GM12878 (cell line): ENCODE measurements around the gene AKAP7. TPM values are rescaled to one million over a fixed set of nuclear protein-coding genes. Genes with fewer than 3 reads are reported as not detected.

Experiments used
- ATAC-seq: fragments of 200-7000 bp; cut with Tn5 transposase; 3 replicates; pipeline ENCODE4 v1.9.1; 2020; ENCODE audit warnings: mild to moderate bottlenecking, moderate library complexity
- BruUV-seq: library from RNA; stranded (reverse); fragments of 400-500 nt; replicated peaks from 2 replicates; lab custom pipeline; 2021; lab: Mats Ljungman, UMichigan
- CTCF ChIA-PET: fragments of 300-600 bp; sonication (Branson Sonifier 250); formaldehyde crosslinking; extraction: SDS; loops from one replicate; lab custom pipeline; 2021; ENCODE audit warnings: inconsistent platforms; lab: Yijun Ruan, JAX
- POLR2A ChIA-PET: fragments of 350-600 bp; formaldehyde crosslinking; extraction: SDS; loops from one replicate; lab custom pipeline; 2021; ENCODE audit warnings: inconsistent platforms; lab: Charles Lee
- RAD21 ChIA-PET: fragments of 300-600 bp; sonication (Branson Sonifier 250); formaldehyde crosslinking; loops from one replicate; lab custom pipeline; 2023; ENCODE audit warnings: antibody characterized with exemption; ENCODE audit not compliant: unreplicated experiment; lab: Charles Lee
- SMC1A ChIA-PET: fragments of 300-600 bp; sonication (Branson Sonifier 250); formaldehyde crosslinking; loops from one replicate; lab custom pipeline; 2023; ENCODE audit not compliant: unreplicated experiment, uncharacterized antibody; lab: Charles Lee
- DNase-seq: peaks from one replicate; pipeline ENCODE4 v3.0.0-alpha.2; 2011; ENCODE audit warnings: low read depth, low spot score
- FAIRE-seq: peaks from 3 replicates; lab custom pipeline; 2011; peaks lifted over from hg19 to GRCh38; lab: Jason Lieb, UNC
- H2AFZ ChIP-seq: 2 replicates; pipeline ENCODE4 v1.6.0; 2011; ENCODE audit warnings: low read depth, low read length, control low read depth; ENCODE audit not compliant: control insufficient read depth
- H3K27ac ChIP-seq: 2 replicates; pipeline ENCODE4 v1.5.1; 2011; ENCODE audit warnings: control low read depth; ENCODE audit not compliant: control insufficient read depth, insufficient read depth
- H3K27me3 ChIP-seq, 2 experiments: replicated peaks in 1 of 2; 2 replicates each; pipeline versions ENCODE4 v1.6.0 to v1.6.1; 2011; ENCODE audit warnings: low read length in 1 of 2; ENCODE audit not compliant: control insufficient read depth in 2 of 2, insufficient read depth in 2 of 2
- H3K36me3 ChIP-seq, 2 experiments: 2 replicates each; pipeline ENCODE4 v1.5.1; 2011; ENCODE audit warnings: low read length in 1 of 2; ENCODE audit not compliant: control insufficient read depth in 2 of 2, insufficient read depth in 2 of 2
- H3K4me1 ChIP-seq: 2 replicates; pipeline ENCODE4 v1.6.1; 2011; ENCODE audit warnings: mild to moderate bottlenecking, low read length, moderate library complexity, mixed read lengths; ENCODE audit not compliant: control insufficient read depth, insufficient read depth
- H3K4me2 ChIP-seq: 2 replicates; pipeline ENCODE4 v1.6.0; 2011; ENCODE audit warnings: control low read depth; ENCODE audit not compliant: control insufficient read depth, insufficient read depth
- H3K4me3 ChIP-seq: fragments of 200-600 bp; sonication (generic); 2 replicates; pipeline ENCODE4 v1.5.1; 2016
- H3K79me2 ChIP-seq: 2 replicates; pipeline ENCODE4 v1.6.0; 2011; ENCODE audit warnings: low read length; ENCODE audit not compliant: control insufficient read depth, insufficient read depth
- H3K9ac ChIP-seq: 2 replicates; pipeline ENCODE4 v1.8.0; 2011; ENCODE audit warnings: low read length, control low read depth, mixed read lengths; ENCODE audit not compliant: control insufficient read depth, insufficient read depth
- H3K9me3 ChIP-seq: replicated peaks from 3 replicates; pipeline ENCODE4 v1.5.1; 2011; ENCODE audit warnings: mild to moderate bottlenecking, low read length; ENCODE audit not compliant: control insufficient read depth, insufficient read depth
- H4K20me1 ChIP-seq: 2 replicates; pipeline ENCODE4 v1.6.0; 2011; ENCODE audit not compliant: control insufficient read depth, insufficient read depth
- CTCF ChIP-seq, 3 experiments: IDR thresholded peaks in 2 of 3; conservative IDR thresholded peaks in 1 of 3; 2 replicates each; pipeline ENCODE4 v1.5.1; 2011; ENCODE audit warnings: low read depth in 3 of 3, low read length in 3 of 3, mild to moderate bottlenecking in 3 of 3, control low read depth in 2 of 3, moderate library complexity in 2 of 3, inconsistent platforms in 1 of 3, mixed read lengths in 1 of 3; ENCODE audit not compliant: control insufficient read depth in 2 of 3, insufficient read depth in 1 of 3; ENCODE audit errors: extremely low read depth in 1 of 3
- DPF2 ChIP-seq: fragments of 450-650 bp; IDR thresholded peaks from 2 replicates; pipeline ENCODE4 v1.6.1; 2017; ENCODE audit warnings: mild to moderate bottlenecking
- MEF2B ChIP-seq: fragments of 450-650 bp; IDR thresholded peaks from 2 replicates; pipeline ENCODE4 v1.6.1; 2018; ENCODE audit warnings: mild to moderate bottlenecking, moderate library complexity; ENCODE audit not compliant: partially characterized antibody, poor library complexity, severe bottlenecking
- NFYB ChIP-seq: IDR thresholded peaks from 2 replicates; pipeline ENCODE4 v1.6.1; 2011; ENCODE audit warnings: low read depth, mild to moderate bottlenecking, low read length, improper control_type of control experiment, moderate library complexity; ENCODE audit not compliant: insufficient read depth
- WGBS: methylation state at CpG from one replicate; pipeline ENCODE4 v1.1.6; 2016; ENCODE audit warnings: low lambda C conversion rate; ENCODE audit not compliant: insufficient replicate concordance, insufficient coverage; ENCODE audit errors: missing lambda C conversion rate; 5-methylcytosine and 5-hydroxymethylcytosine counted together
- in situ Hi-C: fragments of 300-500 bp; cut with MboI; formaldehyde crosslinking; loops from 9 replicates; pipeline ENCODE4 v1.14.3; 2018; ENCODE audit warnings: mixed read lengths
- intact Hi-C: fragments of 100-400 bp; cut with micrococcal nuclease; formaldehyde crosslinking; loops from one replicate; pipeline ENCODE4 v1.14.2; 2022; ENCODE audit not compliant: unreplicated experiment
- polyA plus RNA-seq, 11 experiments: library from polyadenylated mRNA; depleted of rRNA in 4 of 11; unstranded in 6 of 11; stranded (reverse) in 5 of 11; fragments of >200 nt; fragmentation: Nextera tagmentation in 4 of 11; fragmentation: Illumina TruSeq in 1 of 11; extraction: Ambion mirVana in 4 of 11; extraction: Trizol in 1 of 11; gene quantifications; 1 replicate in 1 of 11; 2 replicates in 10 of 11; pipeline versions ENCODE4 v1.2.1 to v1.2.3, GENCODE V29; 2011 to 2016; ENCODE audit warnings: inconsistent platforms in 2 of 11, missing spikeins in 2 of 11, low read depth in 1 of 11
- total RNA-seq, 4 experiments: library from RNA; depleted of rRNA in 3 of 4; stranded (reverse); fragments of >200 nt in 3 of 4; fragmentation: Illumina TruSeq in 1 of 4; extraction: Trizol in 1 of 4; gene quantifications; 2 replicates each; pipeline versions ENCODE4 v1.2.1 to v1.2.3, GENCODE V29; 2013 to 2021

The AKAP7 gene
- total and polyA plus RNA-seq, 10 of the 15 experiments (the other 5 are each of a cell fraction or from before 2014, with no cell fraction given) = 0.06 to 0.58 (median 0.28) TPM; not detected in 1

DNA sequence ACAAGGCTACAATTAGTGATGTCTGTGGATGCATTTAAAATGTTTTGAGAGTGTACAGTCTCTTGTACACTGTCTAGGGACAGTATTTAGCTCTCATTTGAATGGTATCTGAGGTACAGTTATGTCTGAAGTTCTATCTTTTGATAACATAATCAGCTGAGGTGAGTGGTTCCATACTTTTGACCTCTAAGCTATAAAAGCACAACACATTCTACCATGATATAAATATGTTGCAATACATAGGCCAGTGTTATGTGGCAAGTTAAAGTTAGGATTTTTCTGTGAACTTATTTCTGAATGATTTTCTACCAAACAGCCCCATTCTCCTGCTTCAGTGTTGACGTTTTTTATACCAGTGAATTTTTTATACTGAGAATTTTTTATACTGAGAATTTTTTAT is 77.6 kb downstream of the AKAP7 start:
- Histone ChIP-seq H3K27me3 (no peaks in the 10 kb centered on the region; a peak in 1 of 4 replicates), H3K4me1 (no peaks in the 10 kb centered on the region), H3K4me2 (no peak overlapping the region), H3K79me2 (no peaks in the 10 kb centered on the region), H3K36me3 (no peaks in the 10 kb centered on the region), H3K27ac (no peak overlapping the region), H2AFZ (no peak overlapping the region), H3K9ac (no peak overlapping the region), H4K20me1 (no peaks in the 10 kb centered on the region), H3K4me3 (no peak overlapping the region), H3K9me3 (no peaks in the 10 kb centered on the region)
- in situ Hi-C loops (no loop called here), intact Hi-C loops (no loop called here)
- POLR2A ChIA-PET = no interaction called here
- CTCF ChIA-PET = no interaction called here
- RAD21 ChIA-PET = no interaction called here
- SMC1A ChIA-PET = interaction anchor here (0.9 kb wide), 1 partner anchor 52 kb away, joined by 3 read pairs; no protein-coding TSS in a partner anchor
- BruUV-seq = no TSS peak
- FAIRE-seq = no peak
- 0% methylated on average over 1 of the region's 1 CpG for WGBS
- ATAC-seq = no peak
- TF ChIP-seq DPF2 (no peak), CTCF (IDR thresholded peaks at IDR 0.05 in 2 of 3, conservative IDR thresholded peaks at IDR 0.05 in 1 of 3; ENCODE audit: control insufficient read depth in 2 of 3, extremely low read depth in 1 of 3, insufficient read depth in 1 of 3, low read depth in 3 of 3, low read length in 3 of 3) (no peak), MEF2B (no peak), NFYB (no peak)
- DNase-seq = no peak

DNA sequence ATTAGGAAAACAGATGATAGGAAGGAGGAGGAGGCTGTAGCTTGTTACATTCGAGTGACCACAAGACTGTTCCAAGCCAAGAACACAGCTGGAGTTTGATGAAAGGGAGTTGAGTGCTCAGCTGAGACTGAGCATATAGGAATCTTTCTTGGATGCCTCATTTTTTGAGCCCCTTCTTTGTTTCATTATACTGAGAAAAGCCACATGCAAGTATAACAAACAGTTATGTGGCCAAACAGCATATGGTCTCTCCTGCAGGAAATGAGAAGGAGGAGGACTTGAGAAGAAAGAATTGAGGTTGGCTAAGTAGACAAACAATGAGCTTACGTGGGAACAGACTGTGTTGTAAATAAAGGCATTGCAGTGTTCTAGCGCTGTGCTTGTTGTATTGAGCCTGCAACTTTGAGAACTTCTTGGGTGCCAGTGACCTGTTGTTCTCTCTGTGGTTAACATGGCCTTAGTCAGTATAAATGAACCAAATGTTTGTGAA is 78.3 kb downstream of the AKAP7 start:
- Histone ChIP-seq H3K4me1 (no peaks in the 10 kb centered on the region), H3K27ac (no peak overlapping the region), H3K9me3 (no peaks in the 10 kb centered on the region), H2AFZ (no peak overlapping the region), H3K4me2 (no peak overlapping the region), H3K27me3 (no peaks in the 10 kb centered on the region; a peak in 1 of 4 replicates), H3K79me2 (no peaks in the 10 kb centered on the region), H3K36me3 (no peaks in the 10 kb centered on the region), H4K20me1 (no peaks in the 10 kb centered on the region), H3K4me3 (no peak overlapping the region), H3K9ac (no peak overlapping the region)
- POLR2A ChIA-PET = no interaction called here
- ATAC-seq (no peak), DNase-seq (no peak), FAIRE-seq (no peak)
- CTCF ChIA-PET = interaction anchor here (1.3 kb wide), 1 partner anchor 14 kb away, joined by 6 read pairs; no protein-coding TSS in a partner anchor
- 42% methylated on average over 3 of the region's 3 CpGs for WGBS
- intact Hi-C loops (no loop called here), in situ Hi-C loops (no loop called here)
- TF ChIP-seq DPF2 = no peak
- SMC1A ChIA-PET = interaction anchor here (0.7 to 0.9 kb wide), 2 partner anchors 51 to 584 kb away, joined by 3 read pairs; no protein-coding TSS in a partner anchor
- no TSS peak for BruUV-seq
- RAD21 ChIA-PET = no interaction called here
